CD4-positive, alpha-beta T cell (primary cell): Measurements from ENCODE around the gene SRMS. TPM values are rescaled to one million over a fixed set of nuclear protein-coding genes. Genes with fewer than 3 reads are reported as not detected.

Source experiments
- ATAC-seq: fragments of 200-7000 bp; cut with Tn5 transposase; one replicate; pipeline ENCODE4 v1.10.0; 2022; ENCODE audit warnings: mild to moderate bottlenecking; ENCODE audit not compliant: poor library complexity
- CTCF ChIA-PET: fragments of 350-600 bp; sonication (Branson Sonifier 250); formaldehyde crosslinking; loops from one replicate; lab custom pipeline; 2021; ENCODE audit warnings: antibody characterized with exemption, inconsistent platforms; lab: Charles Lee
- POLR2A ChIA-PET: fragments of 350-600 bp; sonication (Branson Sonifier 250); formaldehyde crosslinking; loops from one replicate; lab custom pipeline; 2021; ENCODE audit warnings: antibody characterized with exemption, inconsistent platforms; lab: Charles Lee
- DNase-seq, 14 experiments: peaks; one replicate each; pipeline ENCODE4 v3.0.0-alpha.2; 2013 to 2020; ENCODE audit warnings: mixed read lengths in 2 of 14
- H3K27ac ChIP-seq, 2 donors: one replicate each; pipeline versions ENCODE4 v1.5.1 to v1.7.0; 2013; ENCODE audit warnings: low read length in 2 of 2, low read depth in 1 of 2, mild to moderate bottlenecking in 1 of 2
- H3K27me3 ChIP-seq, 2 experiments: 1 replicate in 1 of 2; 2 replicates in 1 of 2; pipeline versions ENCODE4 v1.6.1 to v1.7.0; 2013; ENCODE audit warnings: low read length in 2 of 2, control low read depth in 1 of 2, mild to moderate bottlenecking in 1 of 2, moderate library complexity in 1 of 2; ENCODE audit not compliant: insufficient read depth in 2 of 2, control insufficient read depth in 1 of 2
- H3K36me3 ChIP-seq: one replicate; pipeline ENCODE4 v1.6.1; 2013; ENCODE audit warnings: low read length, control low read depth; ENCODE audit not compliant: insufficient read depth
- H3K4me1 ChIP-seq: one replicate; pipeline ENCODE4 v1.6.1; 2013; ENCODE audit warnings: low read length, control low read depth; ENCODE audit not compliant: insufficient read depth
- H3K4me3 ChIP-seq: one replicate; pipeline ENCODE4 v1.5.1; 2013; ENCODE audit warnings: mild to moderate bottlenecking, low read length, moderate library complexity
- H3K9me3 ChIP-seq, 2 experiments: 1 replicate in 1 of 2; 2 replicates in 1 of 2; pipeline versions ENCODE4 v1.6.1 to v1.7.0; 2013; ENCODE audit warnings: low read length in 2 of 2, mild to moderate bottlenecking in 2 of 2, control low read depth in 1 of 2, moderate library complexity in 1 of 2; ENCODE audit not compliant: control insufficient read depth in 1 of 2, insufficient read depth in 1 of 2
- H3K27ac Mint-ChIP-seq: one replicate; pipeline ENCODE4 v1.8.0; 2020; ENCODE audit warnings: mixed read lengths
- H3K27me3 Mint-ChIP-seq: one replicate; pipeline ENCODE4 v1.8.0; 2021; ENCODE audit warnings: mixed read lengths
- H3K36me3 Mint-ChIP-seq: one replicate; pipeline ENCODE4 v1.8.0; 2021; ENCODE audit warnings: low read depth, mixed read lengths
- H3K4me1 Mint-ChIP-seq: one replicate; pipeline ENCODE4 v1.8.0; 2021; ENCODE audit warnings: low read depth, mixed read lengths
- H3K4me3 Mint-ChIP-seq: one replicate; pipeline ENCODE4 v1.8.0; 2020; ENCODE audit warnings: mild to moderate bottlenecking, mixed read lengths
- H3K9me3 Mint-ChIP-seq: one replicate; pipeline ENCODE4 v1.8.0; 2020; ENCODE audit warnings: mixed read lengths
- intact Hi-C, 2 experiments: fragments of 100-400 bp; cut with DNase I in 1 of 2; cut with micrococcal nuclease in 1 of 2; formaldehyde crosslinking; loops; one replicate each; pipeline versions ENCODE4 v1.15.1 to v1.9.0; 2023 to 2025; cut with DNase I, micrococcal nuclease
- total RNA-seq, 174 experiments: library from RNA in 2 of 174; stranded (reverse) in 2 of 174; gene quantifications; one replicate each; pipeline ENCODE4 v1.2.3 and lab custom pipeline; 2021 to 2026
- TF ChIP-seq, protein P1 (sequence below): fragments of 200-600 bp; IDR thresholded peaks from one replicate; pipeline ENCODE4 v1.8.0; 2022; ENCODE audit warnings: antibody characterized with exemption, mild to moderate bottlenecking

SRMS gene
- total RNA-seq, 2 experiments from 2014 or later: not detected

GRCh38 chr20:63594043-63594561, 46.6 kb upstream of the SRMS start:
- Histone ChIP-seq H3K9me3 (no peaks in the 10 kb centered on the region), H3K27me3 (no peaks in the 10 kb centered on the region), H3K36me3 (peaks cover 73% of the 10 kb centered on the region), H3K4me1 (no peaks in the 10 kb centered on the region), H3K27ac (no peak overlapping the region), H3K4me3 (no peak overlapping the region)
- ChIA-PET CTCF (no interaction called here), POLR2A (no interaction called here)
- no peak overlapping the region for H3K4me3 Mint-ChIP-seq
- H3K27me3 Mint-ChIP-seq: no peaks in the 10 kb centered on the region
- H3K27ac Mint-ChIP-seq: no peak overlapping the region
- TF ChIP-seq, protein P1, sequence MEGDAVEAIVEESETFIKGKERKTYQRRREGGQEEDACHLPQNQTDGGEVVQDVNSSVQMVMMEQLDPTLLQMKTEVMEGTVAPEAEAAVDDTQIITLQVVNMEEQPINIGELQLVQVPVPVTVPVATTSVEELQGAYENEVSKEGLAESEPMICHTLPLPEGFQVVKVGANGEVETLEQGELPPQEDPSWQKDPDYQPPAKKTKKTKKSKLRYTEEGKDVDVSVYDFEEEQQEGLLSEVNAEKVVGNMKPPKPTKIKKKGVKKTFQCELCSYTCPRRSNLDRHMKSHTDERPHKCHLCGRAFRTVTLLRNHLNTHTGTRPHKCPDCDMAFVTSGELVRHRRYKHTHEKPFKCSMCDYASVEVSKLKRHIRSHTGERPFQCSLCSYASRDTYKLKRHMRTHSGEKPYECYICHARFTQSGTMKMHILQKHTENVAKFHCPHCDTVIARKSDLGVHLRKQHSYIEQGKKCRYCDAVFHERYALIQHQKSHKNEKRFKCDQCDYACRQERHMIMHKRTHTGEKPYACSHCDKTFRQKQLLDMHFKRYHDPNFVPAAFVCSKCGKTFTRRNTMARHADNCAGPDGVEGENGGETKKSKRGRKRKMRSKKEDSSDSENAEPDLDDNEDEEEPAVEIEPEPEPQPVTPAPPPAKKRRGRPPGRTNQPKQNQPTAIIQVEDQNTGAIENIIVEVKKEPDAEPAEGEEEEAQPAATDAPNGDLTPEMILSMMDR: no peak
- no peak for DNase-seq
- ATAC-seq: no peak
- intact Hi-C loops: no loop called here
- H3K36me3 Mint-ChIP-seq: peaks cover 75% of the 10 kb centered on the region
- no peaks in the 10 kb centered on the region for H3K9me3 Mint-ChIP-seq
- no peaks in the 10 kb centered on the region for H3K4me1 Mint-ChIP-seq

DNA sequence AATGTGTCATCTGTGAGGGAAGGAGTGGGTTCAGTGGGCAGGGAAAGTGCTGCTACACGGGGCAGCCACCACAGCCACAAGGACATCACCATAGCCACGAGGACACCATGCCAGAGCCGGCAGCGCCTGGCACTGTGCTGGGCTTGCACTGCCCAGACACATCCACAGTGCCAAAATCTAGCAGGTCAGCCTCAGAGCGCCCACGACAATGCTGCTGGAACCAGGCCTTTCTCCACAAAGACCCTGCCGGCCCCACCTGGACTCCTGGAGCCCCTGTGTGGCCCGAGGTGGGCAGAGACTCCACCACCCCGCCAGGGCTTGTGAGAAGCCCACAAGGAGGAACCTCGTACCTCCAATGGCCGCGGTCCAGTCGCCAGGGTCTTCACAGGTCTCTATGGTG, 45.1 kb upstream of the SRMS start:
- peaks cover 64% of the 10 kb centered on the region for H3K36me3 ChIP-seq
- ATAC-seq (no peak), DNase-seq (no peak)
- intact Hi-C loops: no loop called here
- POLR2A ChIA-PET: interaction anchor here (1.1 kb wide), 1 partner anchor 289 kb away, joined by 3 read pairs; no protein-coding TSS in a partner anchor
- Mint-ChIP-seq H3K9me3 (no peaks in the 10 kb centered on the region), H3K36me3 (peaks cover 70% of the 10 kb centered on the region), H3K4me3 (no peak overlapping the region), H3K27me3 (no peaks in the 10 kb centered on the region), H3K4me1 (peaks cover 9% of the 10 kb centered on the region), H3K27ac (no peak overlapping the region)
- H3K4me3 ChIP-seq: no peak overlapping the region
- peaks cover 12% of the 10 kb centered on the region for H3K4me1 ChIP-seq
- H3K9me3 ChIP-seq: no peaks in the 10 kb centered on the region
- H3K27me3 ChIP-seq: no peaks in the 10 kb centered on the region
- TF ChIP-seq, protein P1: no peak
- H3K27ac ChIP-seq: no peak overlapping the region
- CTCF ChIA-PET: no interaction called here

GRCh38 chr20:63591786-63592355, 44.3 kb upstream of the SRMS start:
- ChIA-PET POLR2A (interaction anchor here (1.1 kb wide), 1 partner anchor 290 kb away, joined by 3 read pairs; no protein-coding TSS in a partner anchor), CTCF (interaction anchor here (1.1 kb wide), 1 partner anchor 84 kb away, joined by 3 read pairs; no protein-coding TSS in a partner anchor)
- H3K27ac Mint-ChIP-seq: no peak overlapping the region

More at GRCh38 chr20:63591786-63592355, 44.3 kb upstream of the SRMS start:
- TF ChIP-seq, protein P1: no peak
- H3K36me3 ChIP-seq: peaks cover 60% of the 10 kb centered on the region
- ATAC-seq (no peak), DNase-seq (no peak)
- H3K27ac ChIP-seq: no peak overlapping the region
- Mint-ChIP-seq H3K4me3 (no peak overlapping the region), H3K36me3 (peaks cover 70% of the 10 kb centered on the region), H3K27me3 (no peaks in the 10 kb centered on the region), H3K9me3 (no peaks in the 10 kb centered on the region), H3K4me1 (peaks cover 16% of the 10 kb centered on the region)
- H3K9me3 ChIP-seq: no peaks in the 10 kb centered on the region
- intact Hi-C loops: no loop called here
- H3K27me3 ChIP-seq: no peaks in the 10 kb centered on the region
- no peak overlapping the region for H3K4me3 ChIP-seq
- H3K4me1 ChIP-seq: peaks cover 18% of the 10 kb centered on the region
